ENCODE measurements around the gene HOMER1.

The HOMER1 gene

GRCh38 chr5:79509244-79509885 lies 4.6 kb downstream of the HOMER1 start:
- Histone ChIP-seq H3K9me3 (ENCODE audit: control insufficient read depth in 1 of 2, low read length in 2 of 2) (no peaks in the 10 kb centered on the region), H3K27ac (ENCODE audit: low read depth, low read length) (no peak overlapping the region), H3K4me1 (ENCODE audit: control insufficient read depth in 1 of 2, insufficient read depth in 2 of 2, low read length in 2 of 2) (peaks cover 0 to 18% of the 10 kb centered on the region in 2 donors), H3K27me3 (ENCODE audit: control insufficient read depth in 1 of 2, insufficient read depth in 2 of 2, low read length in 2 of 2) (peaks cover 33% of the 10 kb centered on the region in 2 donors), H3K4me3 (ENCODE audit: low read depth in 1 of 2, low read length in 2 of 2) (no peak overlapping the region), H3K36me3 (ENCODE audit: control insufficient read depth in 1 of 2, insufficient read depth in 2 of 2, low read length in 2 of 2) (no peaks in the 10 kb centered on the region), H3K9ac (ENCODE audit: low read depth in 1 of 2, low read length in 2 of 2) (no peak overlapping the region)

- Histone ChIP-seq H3K9me3 (ENCODE audit: control insufficient read depth in 1 of 2, low read length in 2 of 2) (no peaks in the 10 kb centered on the region), H3K9ac (ENCODE audit: low read depth in 1 of 2, low read length in 2 of 2) (no peak overlapping the region), H3K27ac (ENCODE audit: low read depth, low read length) (no peak overlapping the region), H3K36me3 (ENCODE audit: control insufficient read depth in 1 of 2, insufficient read depth in 2 of 2, low read length in 2 of 2) (no peaks in the 10 kb centered on the region), H3K27me3 (ENCODE audit: control insufficient read depth in 1 of 2, insufficient read depth in 2 of 2, low read length in 2 of 2) (peaks cover 33% of the 10 kb centered on the region in 2 donors), H3K4me3 (ENCODE audit: low read depth in 1 of 2, low read length in 2 of 2) (no peak overlapping the region), H3K4me1 (ENCODE audit: control insufficient read depth in 1 of 2, insufficient read depth in 2 of 2, low read length in 2 of 2) (peaks cover 0 to 18% of the 10 kb centered on the region in 2 donors)
These were observed 5.1 kb downstream of the HOMER1 start for GRCh38 chr5:79508794-79509193.

GRCh38 chr5:79508354-79508753 lies 5.6 kb downstream of the HOMER1 start:
- Histone ChIP-seq H3K9ac (ENCODE audit: low read depth in 1 of 2, low read length in 2 of 2) (no peak overlapping the region), H3K4me3 (ENCODE audit: low read depth in 1 of 2, low read length in 2 of 2) (no peak overlapping the region), H3K36me3 (ENCODE audit: control insufficient read depth in 1 of 2, insufficient read depth in 2 of 2, low read length in 2 of 2) (no peaks in the 10 kb centered on the region), H3K4me1 (ENCODE audit: control insufficient read depth in 1 of 2, insufficient read depth in 2 of 2, low read length in 2 of 2) (peaks cover 0 to 15% of the 10 kb centered on the region in 2 donors), H3K27ac (ENCODE audit: low read depth, low read length) (no peak overlapping the region), H3K9me3 (ENCODE audit: control insufficient read depth in 1 of 2, low read length in 2 of 2) (no peaks in the 10 kb centered on the region), H3K27me3 (ENCODE audit: control insufficient read depth in 1 of 2, insufficient read depth in 2 of 2, low read length in 2 of 2) (peaks cover 30 to 33% of the 10 kb centered on the region in 2 donors)

- H3K36me3 ChIP-seq (ENCODE audit: control insufficient read depth in 1 of 2, insufficient read depth in 2 of 2, low read length in 2 of 2), result no peaks in the 10 kb centered on the region
- H3K4me1 ChIP-seq (ENCODE audit: control insufficient read depth in 1 of 2, insufficient read depth in 2 of 2, low read length in 2 of 2), result peaks cover 0 to 7% of the 10 kb centered on the region in 2 donors
- H3K27me3 ChIP-seq (ENCODE audit: control insufficient read depth in 1 of 2, insufficient read depth in 2 of 2, low read length in 2 of 2), result peaks cover 22 to 26% of the 10 kb centered on the region in 2 donors
- H3K9ac ChIP-seq (ENCODE audit: low read depth in 1 of 2, low read length in 2 of 2), result no peak overlapping the region
- H3K9me3 ChIP-seq (ENCODE audit: control insufficient read depth in 1 of 2, low read length in 2 of 2), result no peaks in the 10 kb centered on the region
- no peak overlapping the region for H3K4me3 ChIP-seq (ENCODE audit: low read depth in 1 of 2, low read length in 2 of 2)
- H3K27ac ChIP-seq (ENCODE audit: low read depth, low read length), result no peak overlapping the region
These were observed 6.4 kb downstream of the HOMER1 start for GRCh38 chr5:79507251-79508205.

GRCh38 chr5:79505138-79505537 lies 8.8 kb downstream of the HOMER1 start:
- H3K9me3 ChIP-seq (ENCODE audit: control insufficient read depth in 1 of 2, low read length in 2 of 2), result no peaks in the 10 kb centered on the region
- no peaks in the 10 kb centered on the region for H3K4me1 ChIP-seq (ENCODE audit: control insufficient read depth in 1 of 2, insufficient read depth in 2 of 2, low read length in 2 of 2)
- H3K4me3 ChIP-seq (ENCODE audit: low read depth in 1 of 2, low read length in 2 of 2), result no peak overlapping the region
- peaks cover 6 to 8% of the 10 kb centered on the region in 2 donors for H3K27me3 ChIP-seq (ENCODE audit: control insufficient read depth in 1 of 2, insufficient read depth in 2 of 2, low read length in 2 of 2)
- no peaks in the 10 kb centered on the region for H3K36me3 ChIP-seq (ENCODE audit: control insufficient read depth in 1 of 2, insufficient read depth in 2 of 2, low read length in 2 of 2)
- no peak overlapping the region for H3K9ac ChIP-seq (ENCODE audit: low read depth in 1 of 2, low read length in 2 of 2)
- no peak overlapping the region for H3K27ac ChIP-seq (ENCODE audit: low read depth, low read length)

GRCh38 chr5:79503794-79504495 lies 10.0 kb downstream of the HOMER1 start:
- Histone ChIP-seq H3K36me3 (ENCODE audit: control insufficient read depth in 1 of 2, insufficient read depth in 2 of 2, low read length in 2 of 2) (no peaks in the 10 kb centered on the region), H3K4me3 (ENCODE audit: low read depth in 1 of 2, low read length in 2 of 2) (no peak overlapping the region), H3K27ac (ENCODE audit: low read depth, low read length) (no peak overlapping the region), H3K27me3 (ENCODE audit: control insufficient read depth in 1 of 2, insufficient read depth in 2 of 2, low read length in 2 of 2) (peaks cover 6 to 8% of the 10 kb centered on the region in 2 donors), H3K9ac (ENCODE audit: low read depth in 1 of 2, low read length in 2 of 2) (no peak overlapping the region), H3K9me3 (ENCODE audit: control insufficient read depth in 1 of 2, low read length in 2 of 2) (no peaks in the 10 kb centered on the region), H3K4me1 (ENCODE audit: control insufficient read depth in 1 of 2, insufficient read depth in 2 of 2, low read length in 2 of 2) (no peaks in the 10 kb centered on the region)

- H3K27ac ChIP-seq (ENCODE audit: low read depth, low read length), result no peak overlapping the region
- no peaks in the 10 kb centered on the region for H3K9me3 ChIP-seq (ENCODE audit: control insufficient read depth in 1 of 2, low read length in 2 of 2)
- no peaks in the 10 kb centered on the region for H3K27me3 ChIP-seq (ENCODE audit: control insufficient read depth in 1 of 2, insufficient read depth in 2 of 2, low read length in 2 of 2)
- H3K9ac ChIP-seq (ENCODE audit: low read depth in 1 of 2, low read length in 2 of 2), result no peak overlapping the region
- H3K4me3 ChIP-seq (ENCODE audit: low read depth in 1 of 2, low read length in 2 of 2), result no peak overlapping the region
- H3K4me1 ChIP-seq (ENCODE audit: control insufficient read depth in 1 of 2, insufficient read depth in 2 of 2, low read length in 2 of 2), result no peaks in the 10 kb centered on the region
- no peaks in the 10 kb centered on the region for H3K36me3 ChIP-seq (ENCODE audit: control insufficient read depth in 1 of 2, insufficient read depth in 2 of 2, low read length in 2 of 2)
These were observed 14.2 kb downstream of the HOMER1 start for GRCh38 chr5:79499640-79500273.

GRCh38 chr5:79495311-79495710 lies 18.6 kb downstream of the HOMER1 start:
- Histone ChIP-seq H3K4me1 (ENCODE audit: control insufficient read depth in 1 of 2, insufficient read depth in 2 of 2, low read length in 2 of 2) (no peaks in the 10 kb centered on the region), H3K27me3 (ENCODE audit: control insufficient read depth in 1 of 2, insufficient read depth in 2 of 2, low read length in 2 of 2) (peaks cover 0 to 5% of the 10 kb centered on the region in 2 donors), H3K9ac (ENCODE audit: low read depth in 1 of 2, low read length in 2 of 2) (no peak overlapping the region), H3K9me3 (ENCODE audit: control insufficient read depth in 1 of 2, low read length in 2 of 2) (no peaks in the 10 kb centered on the region), H3K27ac (ENCODE audit: low read depth, low read length) (no peak overlapping the region), H3K36me3 (ENCODE audit: control insufficient read depth in 1 of 2, insufficient read depth in 2 of 2, low read length in 2 of 2) (no peaks in the 10 kb centered on the region), H3K4me3 (ENCODE audit: low read depth in 1 of 2, low read length in 2 of 2) (no peak overlapping the region)

GRCh38 chr5:79493596-79494345 lies 20.2 kb downstream of the HOMER1 start:
- H3K9ac ChIP-seq (ENCODE audit: low read depth in 1 of 2, low read length in 2 of 2), result no peak overlapping the region
- no peak overlapping the region for H3K27ac ChIP-seq (ENCODE audit: low read depth, low read length)
- no peaks in the 10 kb centered on the region for H3K4me1 ChIP-seq (ENCODE audit: control insufficient read depth in 1 of 2, insufficient read depth in 2 of 2, low read length in 2 of 2)
- H3K4me3 ChIP-seq (ENCODE audit: low read depth in 1 of 2, low read length in 2 of 2), result no peak overlapping the region
- H3K9me3 ChIP-seq (ENCODE audit: control insufficient read depth in 1 of 2, low read length in 2 of 2), result no peaks in the 10 kb centered on the region
- H3K36me3 ChIP-seq (ENCODE audit: control insufficient read depth in 1 of 2, insufficient read depth in 2 of 2, low read length in 2 of 2), result no peaks in the 10 kb centered on the region
- H3K27me3 ChIP-seq (ENCODE audit: control insufficient read depth in 1 of 2, insufficient read depth in 2 of 2, low read length in 2 of 2), result peaks cover 0 to 5% of the 10 kb centered on the region in 2 donors
